H4 (cell line): Measurements from ENCODE around the gene IFT81. TPM values are rescaled to one million over a fixed set of nuclear protein-coding genes. Genes with fewer than 3 reads are reported as not detected.

Experiments used
- DNase-seq: peaks from one replicate; pipeline ENCODE4 v3.0.0-alpha.2; 2015; ENCODE audit warnings: low spot score
- total RNA-seq: library from RNA; depleted of rRNA; stranded (reverse); fragments of >200 nt; shearing (Covaris generic); gene quantifications from 2 replicates; pipeline ENCODE4 v1.2.3, GENCODE V29; 2014

The IFT81 gene
- total RNA-seq, 1 experiment from 2014 or later: 11.0 TPM

DNA sequence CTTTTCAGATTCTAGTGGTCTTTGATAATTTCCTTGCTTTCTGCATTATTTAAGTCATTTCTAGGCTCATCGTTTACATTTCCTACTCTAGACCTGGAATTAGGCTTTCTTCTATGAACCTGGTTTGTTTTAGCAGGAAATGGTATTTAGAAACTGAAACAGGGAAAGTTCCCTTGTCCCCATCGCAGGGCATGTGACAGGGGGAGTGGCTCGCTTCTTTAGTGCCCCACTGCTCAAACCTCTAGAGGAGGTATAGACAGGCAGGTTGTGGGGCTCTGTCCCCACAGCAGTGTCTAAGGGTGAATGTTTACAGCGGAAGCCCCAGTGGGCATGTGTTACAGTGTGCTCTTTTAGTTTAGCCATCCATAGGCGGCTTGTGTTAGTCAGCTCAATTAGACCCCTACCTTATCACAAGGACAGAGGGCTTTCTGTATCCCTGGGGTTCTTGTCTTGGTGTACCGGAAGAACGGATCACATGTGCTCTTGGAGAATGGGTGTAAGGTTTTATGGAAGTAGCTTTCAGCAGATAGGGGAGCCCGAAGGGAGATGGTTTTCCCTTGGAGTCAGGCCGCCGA is 25.0 kb downstream of the IFT81 start:
- no peak for DNase-seq

DNA sequence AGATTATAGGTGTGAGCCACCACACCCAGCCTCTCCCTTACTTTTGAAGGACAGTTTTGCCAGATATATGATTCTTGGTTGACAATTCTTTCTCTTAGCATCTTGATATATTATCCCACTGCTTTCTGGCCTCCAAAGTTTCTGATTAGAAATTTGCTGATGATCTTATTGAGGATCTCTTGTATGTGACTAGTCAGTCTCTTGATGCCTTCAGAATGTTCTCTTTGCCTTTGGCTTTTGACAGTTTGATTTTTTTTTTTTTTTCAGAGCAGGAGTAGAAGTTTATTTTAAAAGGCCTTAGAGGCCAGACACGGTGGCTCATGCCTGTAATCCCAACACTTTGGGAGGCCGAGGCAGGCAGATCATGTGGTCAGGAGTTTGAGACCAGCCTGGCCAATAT is 32.6 kb downstream of the IFT81 start:
- DNase-seq: no peak

DNA sequence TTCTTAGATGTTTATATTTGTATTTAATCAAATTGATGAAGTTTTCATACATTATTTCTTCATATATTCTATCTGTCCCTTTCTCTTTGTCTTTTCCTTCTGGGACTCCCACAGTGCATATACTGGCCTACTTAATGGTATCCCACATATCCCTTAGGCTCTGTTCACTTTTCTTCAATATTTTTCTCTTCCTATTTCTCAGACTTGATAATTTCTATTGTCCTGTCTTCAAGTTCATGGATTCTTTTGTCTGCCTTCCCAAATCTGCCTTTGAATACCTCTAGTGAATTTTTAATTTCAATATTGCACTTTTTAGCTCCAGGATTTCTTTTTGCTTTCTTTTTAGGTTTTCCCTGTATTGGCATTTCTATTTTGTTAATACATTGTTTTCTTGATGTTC is 33.4 kb downstream of the IFT81 start:
- no peak for DNase-seq

DNA sequence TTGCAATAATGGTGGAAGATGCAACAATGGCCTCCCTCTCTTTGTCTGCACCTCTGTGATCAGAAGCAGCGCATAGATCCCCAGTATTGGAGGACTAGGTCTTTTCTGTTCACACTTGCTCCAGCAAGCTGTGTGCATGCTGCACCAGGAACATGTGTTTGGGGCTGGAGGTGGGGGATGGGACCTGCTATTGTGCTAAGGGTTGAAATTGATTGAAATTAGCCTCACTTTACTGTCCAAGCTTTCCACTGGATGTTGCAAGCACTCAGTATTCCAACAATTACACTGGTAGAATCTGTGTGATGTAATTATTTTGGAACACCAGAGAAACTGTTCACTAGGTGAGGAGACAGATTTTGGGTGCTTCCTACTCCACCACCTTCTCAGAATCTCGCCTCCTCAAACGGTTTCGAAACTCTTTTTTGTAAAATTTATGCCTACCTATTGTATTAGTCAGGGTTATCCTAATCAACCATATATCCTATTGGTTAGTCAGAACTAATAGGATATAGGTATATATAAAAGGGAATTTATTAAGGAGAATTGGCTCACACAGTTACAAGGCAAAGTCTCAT is 35.6 kb downstream of the IFT81 start:
- no peak for DNase-seq

DNA sequence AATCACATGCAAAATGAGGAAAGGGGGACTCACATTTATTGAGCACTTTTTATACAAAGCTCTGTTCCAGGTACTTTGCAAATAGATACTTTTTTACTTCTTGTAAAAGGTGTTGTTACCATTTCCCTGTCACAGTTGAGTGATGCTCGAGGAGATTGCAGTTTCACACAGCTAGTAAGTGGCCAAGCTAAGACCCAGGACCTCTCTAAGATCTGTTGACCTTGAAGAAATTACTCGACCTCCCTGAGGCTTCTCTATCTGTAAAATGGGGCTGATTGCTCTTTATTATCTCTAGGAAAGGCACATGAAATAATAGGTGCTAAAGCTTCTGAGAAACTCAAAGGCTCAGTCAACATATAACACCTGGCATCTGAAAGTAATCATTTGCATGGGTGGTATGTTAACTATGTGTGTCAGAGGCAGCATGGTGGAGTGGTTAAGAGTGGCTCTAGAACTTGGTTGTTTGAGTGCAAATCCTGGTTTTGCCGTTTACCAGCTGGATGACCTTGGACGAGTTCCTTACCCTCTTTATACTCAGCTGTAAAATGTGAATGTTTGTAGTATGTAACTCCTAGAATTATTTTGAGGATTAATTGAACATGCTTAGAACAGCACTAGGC is 41.5 kb downstream of the IFT81 start:
- no peak for DNase-seq

DNA sequence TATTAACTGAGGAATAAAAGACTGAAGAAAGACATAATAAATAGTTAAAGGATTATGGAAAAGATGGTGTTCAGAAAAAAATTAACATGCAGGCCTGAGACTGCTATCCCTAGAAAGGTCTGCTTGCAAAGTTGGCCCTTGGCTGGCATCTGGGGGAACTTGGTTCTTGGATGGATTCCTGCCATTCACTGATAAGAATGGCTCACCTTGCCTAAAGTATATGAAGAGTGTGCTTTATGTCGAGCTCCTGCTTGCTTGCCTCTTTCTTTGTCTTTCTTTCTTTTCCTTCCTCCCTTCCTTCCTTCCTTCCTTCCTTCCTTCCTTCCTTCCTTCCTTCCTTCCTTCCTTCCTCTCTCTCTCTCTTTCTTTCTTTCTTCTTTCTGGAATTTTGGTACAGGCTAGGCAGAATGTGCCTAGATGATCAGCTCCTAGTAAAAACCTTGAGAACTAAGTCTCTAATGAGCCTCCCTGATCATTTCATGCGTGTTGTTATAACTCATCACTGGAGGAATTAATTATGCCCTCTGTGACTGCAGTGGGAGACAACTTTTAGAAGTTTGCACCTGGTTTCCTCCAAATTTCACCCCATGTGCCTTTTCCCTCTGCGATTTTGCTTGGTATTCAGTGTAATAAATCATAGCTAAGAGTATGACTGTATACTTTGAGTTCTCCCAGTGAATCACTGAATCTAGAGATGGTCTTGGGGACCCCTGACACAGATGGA is 44.7 kb downstream of the IFT81 start:
- no peak for DNase-seq

DNA sequence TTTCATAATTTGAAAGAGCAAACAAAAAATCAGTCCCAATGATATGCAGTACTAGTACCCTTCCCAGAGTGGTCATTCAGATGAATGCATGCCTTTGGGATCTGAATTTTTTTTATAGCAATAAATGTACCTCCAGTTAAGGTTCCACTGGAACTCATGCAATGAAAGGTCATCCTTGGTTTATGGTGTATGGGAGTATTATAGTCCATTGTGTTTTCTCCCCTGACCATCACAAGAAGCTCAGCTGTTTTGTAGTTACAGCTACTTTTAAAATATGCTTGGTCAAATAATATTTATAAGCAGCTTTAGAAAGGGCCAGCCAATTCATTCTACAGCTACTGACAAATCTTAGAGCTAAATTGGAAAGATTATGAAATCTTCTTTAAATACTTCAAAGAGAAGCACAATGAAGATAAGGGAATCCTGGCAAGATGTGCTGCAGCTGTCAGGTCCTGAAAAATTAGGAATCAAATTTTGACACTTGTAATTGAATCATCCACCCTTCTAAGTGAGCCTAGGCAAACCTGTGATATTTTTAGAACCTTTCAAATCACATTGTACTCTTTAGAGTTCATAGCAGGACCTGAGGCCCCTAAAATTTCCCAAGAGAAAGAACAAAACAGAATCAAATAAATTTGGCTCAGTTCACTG is 46.5 kb downstream of the IFT81 start:
- no peak for DNase-seq

DNA sequence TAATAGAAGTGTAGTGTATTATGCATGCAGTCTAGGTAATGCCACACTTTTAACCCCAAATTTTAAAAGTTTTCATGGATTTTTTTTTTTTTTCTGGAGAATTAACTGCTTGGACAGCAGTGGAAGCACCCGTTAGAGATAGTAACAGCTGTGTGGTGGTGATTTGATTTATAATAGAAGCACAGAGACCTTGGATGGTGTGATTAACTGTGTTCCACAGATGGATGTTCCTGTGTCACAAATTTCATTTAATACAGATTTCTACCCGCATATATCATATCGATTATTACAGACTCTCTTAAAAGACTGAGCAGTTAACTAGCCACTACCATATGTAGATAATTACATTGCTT is 47.0 kb downstream of the IFT81 start:
- no peak for DNase-seq

DNA sequence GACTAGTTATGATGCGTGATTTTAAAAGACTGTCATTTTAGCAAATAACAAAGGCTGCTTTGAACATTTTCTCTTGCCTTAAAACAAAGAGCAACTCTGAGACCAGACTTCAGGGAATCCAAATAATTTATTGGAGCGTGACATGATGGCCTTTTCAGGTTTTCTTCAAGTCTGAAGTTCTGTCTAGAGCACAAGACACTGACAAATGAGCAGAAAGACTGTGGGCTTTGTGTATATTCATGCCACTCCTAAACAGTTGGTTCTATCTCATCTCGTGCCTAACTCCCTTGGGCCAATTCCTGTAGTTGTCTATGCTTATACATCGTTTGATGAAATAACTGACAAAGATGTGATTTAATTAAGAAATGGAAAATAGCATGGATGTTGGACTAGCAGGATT is 47.5 kb downstream of the IFT81 start:
- no peak for DNase-seq

DNA sequence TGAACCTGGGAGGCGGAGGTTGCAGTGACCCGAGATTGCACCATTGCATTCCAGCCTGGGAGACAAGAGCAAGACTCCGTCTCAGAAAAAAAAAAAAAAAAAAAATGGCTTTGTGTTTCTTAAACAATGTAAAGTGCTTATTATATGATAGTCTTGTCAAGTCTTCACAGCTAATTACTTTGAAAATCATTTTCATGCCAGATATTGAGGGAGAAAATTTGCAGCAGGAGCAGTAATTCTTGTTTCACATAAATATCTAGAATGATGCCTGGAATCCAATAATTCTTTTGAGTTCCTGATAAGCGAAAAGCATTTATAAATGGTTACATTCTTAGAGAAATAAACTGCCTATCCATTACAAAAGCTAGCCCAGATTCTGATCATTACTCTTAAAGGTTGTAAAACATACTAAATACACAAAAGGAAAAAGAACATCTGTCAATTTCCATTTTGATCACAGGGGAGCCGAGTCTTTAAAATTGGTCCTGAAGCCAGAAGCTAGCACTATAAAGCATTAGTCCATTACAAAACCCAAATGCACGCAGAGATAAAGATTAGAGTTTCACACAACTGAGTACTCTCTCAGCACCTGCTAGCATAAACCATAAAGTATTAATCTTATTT is 50.3 kb downstream of the IFT81 start:
- DNase-seq: no peak

DNA sequence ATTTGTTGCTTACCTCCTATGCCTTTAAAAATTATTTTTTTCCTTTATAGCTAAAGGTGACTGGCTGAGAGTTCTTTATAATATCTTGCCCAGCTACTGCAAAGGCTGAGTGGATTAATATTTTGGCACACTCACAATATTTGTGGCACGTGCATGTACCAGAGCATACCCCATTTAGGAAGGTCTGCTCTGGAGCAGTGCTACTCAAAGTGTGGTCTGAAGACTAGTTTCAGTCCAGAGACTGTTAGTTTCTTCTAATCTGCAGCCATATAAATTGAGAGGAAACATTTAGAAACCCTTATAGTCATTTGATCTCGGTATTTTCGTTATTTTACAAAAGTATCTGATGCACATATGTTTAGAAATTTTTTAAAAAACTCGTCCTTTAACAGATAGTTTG is 51.0 kb downstream of the IFT81 start:
- no peak for DNase-seq

DNA sequence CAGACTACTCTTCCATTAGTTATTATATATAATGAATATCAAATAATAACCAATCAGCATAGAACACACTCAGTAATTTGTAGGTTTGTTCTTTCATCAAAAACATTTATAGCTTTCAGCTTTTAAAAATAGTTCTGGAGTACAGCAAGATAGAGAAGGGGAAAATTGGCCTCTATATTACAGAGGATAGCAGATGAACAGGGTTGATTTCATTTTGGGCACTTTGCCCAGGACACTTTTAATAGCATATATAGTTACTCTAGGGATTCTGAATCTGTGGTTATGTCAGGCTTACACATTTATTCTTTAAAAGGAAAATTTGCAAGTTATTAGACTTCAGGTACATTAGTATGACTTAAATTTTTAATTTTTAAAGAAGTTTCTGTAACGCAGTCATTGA is 52.6 kb downstream of the IFT81 start:
- DNase-seq: no peak

DNA sequence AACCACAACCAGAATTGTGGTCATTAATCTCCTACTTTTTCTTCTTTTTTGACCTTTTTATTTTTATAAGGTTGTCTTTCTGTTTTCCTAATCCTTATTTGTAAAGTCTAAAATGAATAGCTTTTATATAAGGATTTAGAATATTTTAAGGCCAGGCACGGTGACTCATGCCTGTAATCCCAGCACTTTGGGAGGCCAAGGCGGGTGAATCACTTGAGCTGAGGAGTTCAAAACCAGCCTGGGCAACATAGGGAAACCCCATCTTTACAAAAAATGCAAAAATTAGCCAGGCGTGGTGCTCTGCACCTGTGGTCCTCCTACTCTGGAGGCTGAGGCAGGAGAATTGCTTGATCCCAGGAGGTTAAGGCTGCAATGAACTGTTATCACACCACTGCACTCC is 55.1 kb downstream of the IFT81 start:
- DNase-seq: no peak

DNA sequence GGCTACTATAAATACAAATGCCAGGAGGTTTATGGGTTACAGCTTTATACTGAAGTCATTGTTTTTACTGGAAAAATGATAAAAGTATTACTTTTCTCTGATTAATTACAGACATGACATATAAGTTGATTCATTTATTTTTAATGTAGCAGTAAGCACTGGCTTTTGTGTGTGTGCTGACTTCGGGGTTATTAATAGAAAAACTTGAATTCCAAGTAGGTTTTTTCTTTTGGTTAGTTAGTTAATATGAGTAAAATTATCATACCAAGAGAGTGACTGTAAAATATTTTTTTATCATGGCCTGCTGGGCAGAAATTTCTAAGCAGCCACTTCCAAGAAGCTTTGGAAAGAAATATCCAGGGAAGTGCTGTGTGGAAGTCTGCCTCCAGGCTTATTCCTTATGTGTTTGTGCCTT is 56.4 kb downstream of the IFT81 start:
- no peak for DNase-seq

DNA sequence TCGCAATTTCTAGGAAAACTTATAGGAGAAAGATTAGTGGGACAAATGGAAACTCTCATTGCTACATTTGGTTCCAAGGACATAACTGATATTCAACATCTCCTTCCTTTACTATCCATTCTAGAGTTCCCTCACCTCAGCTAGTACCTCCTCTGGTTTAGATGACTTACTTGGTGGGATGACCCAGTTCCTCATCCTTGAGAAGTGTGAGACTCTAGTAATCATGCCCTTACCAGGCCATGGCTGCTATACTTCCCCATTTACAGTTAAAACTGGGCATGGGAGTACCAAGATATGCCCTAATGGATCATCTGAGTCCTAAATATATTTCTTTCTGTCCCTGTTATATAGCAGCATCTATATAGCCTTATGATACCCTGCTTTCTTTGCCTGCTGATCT is 58.1 kb downstream of the IFT81 start:
- DNase-seq: no peak

DNA sequence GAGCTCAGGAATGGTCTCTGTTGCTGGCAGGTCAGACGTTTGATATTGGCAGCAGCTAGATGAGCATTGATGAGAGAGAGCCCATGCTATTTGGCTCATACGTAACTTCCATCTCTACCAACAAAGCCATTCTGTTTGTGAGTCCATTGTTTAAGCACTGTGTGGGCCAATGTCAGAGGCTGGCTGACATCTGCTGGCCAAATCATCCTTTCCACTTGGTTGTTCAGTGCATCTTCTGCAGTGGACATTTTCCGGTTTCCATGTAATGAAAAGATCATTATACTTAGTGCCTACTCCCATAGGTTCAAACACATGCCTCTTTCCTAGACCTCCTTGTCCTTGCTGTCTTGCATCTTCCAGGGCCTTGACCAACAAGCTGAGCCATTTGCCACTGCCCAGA is 59.2 kb downstream of the IFT81 start:
- no peak for DNase-seq

DNA sequence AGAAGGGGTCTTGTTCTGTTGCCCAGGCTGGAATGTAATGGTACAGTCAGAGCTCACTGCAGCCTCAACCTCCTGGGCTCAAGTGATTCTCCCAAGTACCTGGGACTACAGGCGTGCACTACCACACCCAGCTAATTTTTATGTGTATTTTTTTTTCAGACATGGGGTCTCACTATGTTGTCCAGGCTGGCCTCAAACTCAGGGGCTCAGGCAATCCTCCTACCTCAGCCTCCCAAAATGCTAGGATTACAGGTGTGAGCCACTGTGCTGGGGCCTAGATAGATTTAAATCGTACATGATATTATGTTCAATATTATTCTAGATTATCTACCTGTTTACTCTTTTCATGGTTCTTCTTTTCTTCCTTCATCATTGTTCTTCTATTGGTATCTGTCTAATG is 61.5 kb downstream of the IFT81 start:
- no peak for DNase-seq

DNA sequence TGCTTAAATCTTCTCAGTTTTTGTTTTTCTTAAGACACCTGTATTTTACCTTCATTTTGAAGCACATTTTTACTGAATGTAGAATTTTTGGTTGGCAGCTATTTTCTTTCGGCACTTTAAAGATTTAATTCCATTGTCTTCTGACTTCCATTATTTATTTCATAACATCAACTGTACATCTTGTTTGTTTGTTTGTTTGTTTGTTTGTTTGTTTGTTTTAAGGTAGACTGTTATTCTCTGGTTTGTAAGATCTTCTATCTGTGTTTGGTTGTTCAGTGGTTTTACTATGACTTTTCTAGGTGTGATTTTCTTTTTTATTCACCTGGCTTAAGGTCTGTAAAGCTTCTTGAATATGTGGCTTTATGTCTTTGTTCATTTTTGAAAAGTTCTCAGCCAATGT is 61.9 kb downstream of the IFT81 start:
- DNase-seq: no peak

DNA sequence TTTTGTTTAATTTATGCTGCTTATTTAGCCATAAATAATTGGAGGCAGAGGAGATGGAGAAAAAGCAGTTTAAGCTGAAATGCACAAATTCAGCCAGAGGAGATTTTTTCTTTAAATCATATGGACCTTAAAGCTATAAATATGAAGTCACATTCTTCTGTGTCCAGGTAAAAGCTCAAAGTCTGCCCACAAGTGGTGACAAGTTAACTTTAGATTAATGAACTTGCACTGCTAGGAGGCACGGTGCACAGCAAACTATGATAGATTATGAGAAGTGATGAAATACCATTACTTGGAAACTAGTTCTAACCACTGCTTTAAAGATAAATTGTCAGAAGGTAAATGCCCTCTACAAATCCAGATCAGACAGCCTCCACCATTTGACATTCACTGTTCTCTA is 69.0 kb downstream of the IFT81 start:
- no peak for DNase-seq

DNA sequence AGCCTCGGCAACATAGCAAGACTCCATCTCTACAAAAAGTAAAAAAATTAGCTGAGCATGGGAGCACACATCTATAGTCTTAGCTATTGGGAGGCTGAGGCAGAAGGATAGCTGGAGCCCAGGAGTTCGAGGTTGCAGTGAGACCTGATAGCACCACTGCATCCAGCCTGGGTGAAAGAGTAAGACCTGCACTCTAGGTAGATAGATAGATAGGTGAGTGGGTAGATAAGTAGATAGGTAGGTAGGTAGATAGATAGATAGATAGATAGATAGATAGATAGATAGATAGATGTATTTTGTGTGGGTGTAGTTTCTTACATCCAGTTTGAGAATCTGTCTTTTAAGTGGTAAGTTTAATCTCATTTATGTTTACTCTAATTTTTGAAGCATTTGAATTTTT is 72.8 kb downstream of the IFT81 start:
- no peak for DNase-seq

DNA sequence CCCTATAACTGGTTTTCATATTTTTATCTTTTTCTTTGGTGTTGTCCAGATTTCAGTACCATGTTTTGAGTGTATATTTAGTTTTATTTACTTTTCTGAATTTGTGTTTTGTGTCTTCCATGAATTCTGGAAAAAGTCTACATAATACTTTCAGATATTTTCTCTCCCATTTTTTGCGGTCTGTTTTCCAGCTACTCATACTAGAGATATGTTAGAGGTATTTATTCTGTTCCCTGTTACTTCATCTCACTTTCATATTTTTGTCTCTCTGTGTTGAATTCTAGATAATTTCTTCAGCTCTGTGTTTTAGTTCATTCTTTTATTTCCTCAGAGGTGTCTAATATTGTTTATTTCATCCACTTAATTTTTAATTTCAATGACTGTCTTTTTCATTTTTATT is 74.2 kb downstream of the IFT81 start:
- DNase-seq: no peak
